AG04449 (cell line): ENCODE measurements around the gene ZNF547.

Experiments used
- CTCF ChIA-PET: fragments of 350-600 bp; formaldehyde crosslinking; extraction: SDS; loops from one replicate; lab custom pipeline; 2021; ENCODE audit warnings: antibody characterized with exemption; lab: Yijun Ruan, JAX
- POLR2A ChIA-PET: fragments of 400-600, 350-600 bp; formaldehyde crosslinking; extraction: SDS; loops from one replicate; lab custom pipeline; 2020; ENCODE audit warnings: antibody characterized with exemption, inconsistent platforms; lab: Yijun Ruan, JAX
- DNase-seq: peaks from one replicate; pipeline ENCODE4 v3.0.0-alpha.2; 2010; ENCODE audit warnings: low read depth, low spot score
- H3K4me3 ChIP-seq: 2 replicates; pipeline ENCODE4 v1.5.1; 2011; ENCODE audit warnings: low read depth, mild to moderate bottlenecking, control low read depth, low read length
- CTCF ChIP-seq: IDR thresholded peaks from one replicate; pipeline ENCODE4 v1.5.1; 2011; ENCODE audit warnings: mild to moderate bottlenecking, moderate library complexity, low read length, control low read depth, inconsistent platforms; ENCODE audit not compliant: insufficient read depth; ENCODE audit errors: missing control alignments

Gene ZNF547

DNA sequence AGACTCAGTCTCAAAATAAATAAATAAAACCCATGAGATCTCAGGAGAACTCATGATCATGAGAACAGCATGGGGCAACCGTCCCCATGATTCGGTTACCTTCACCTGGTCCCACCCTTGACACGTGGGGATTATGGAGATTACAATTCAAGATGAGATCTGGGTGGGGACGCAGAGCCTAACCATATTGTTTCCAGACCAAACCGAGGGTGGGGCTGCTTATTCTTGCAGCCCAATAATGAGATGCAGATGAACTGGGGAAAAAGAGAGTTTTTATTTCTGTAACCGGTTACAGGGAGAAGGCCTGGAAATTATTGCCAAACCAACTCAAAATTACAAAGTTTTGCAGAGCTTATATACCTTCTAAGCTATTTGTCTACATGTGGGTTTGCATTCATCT, 12.8 kb downstream of the ZNF547 start:
- no peak for DNase-seq
- POLR2A ChIA-PET: no interaction called here
- TF ChIP-seq CTCF: no peak
- CTCF ChIA-PET: no interaction called here
- no peak overlapping the region for H3K4me3 ChIP-seq

GRCh38 chr19:57377498-57378146, 14.3 kb downstream of the ZNF547 start:
- no peak for TF ChIP-seq CTCF
- POLR2A ChIA-PET: no interaction called here
- CTCF ChIA-PET: interaction anchor here (1.0 kb wide), 1 partner anchor 10 kb away, joined by 5 read pairs; no protein-coding TSS in a partner anchor
- no peak overlapping the region for H3K4me3 ChIP-seq
- no peak for DNase-seq

- no peak for TF ChIP-seq CTCF
- ChIA-PET POLR2A (no interaction called here), CTCF (no interaction called here)
- no peak for DNase-seq
- H3K4me3 ChIP-seq: no peak overlapping the region
Observed at GRCh38 chr19:57380923-57381322, 17.6 kb downstream of the ZNF547 start.

- no peak overlapping the region for H3K4me3 ChIP-seq
- POLR2A ChIA-PET: no interaction called here
- CTCF ChIA-PET: no interaction called here
- no peak for DNase-seq
- no peak for TF ChIP-seq CTCF
Observed at GRCh38 chr19:57382806-57383488, 19.6 kb downstream of the ZNF547 start.

DNA sequence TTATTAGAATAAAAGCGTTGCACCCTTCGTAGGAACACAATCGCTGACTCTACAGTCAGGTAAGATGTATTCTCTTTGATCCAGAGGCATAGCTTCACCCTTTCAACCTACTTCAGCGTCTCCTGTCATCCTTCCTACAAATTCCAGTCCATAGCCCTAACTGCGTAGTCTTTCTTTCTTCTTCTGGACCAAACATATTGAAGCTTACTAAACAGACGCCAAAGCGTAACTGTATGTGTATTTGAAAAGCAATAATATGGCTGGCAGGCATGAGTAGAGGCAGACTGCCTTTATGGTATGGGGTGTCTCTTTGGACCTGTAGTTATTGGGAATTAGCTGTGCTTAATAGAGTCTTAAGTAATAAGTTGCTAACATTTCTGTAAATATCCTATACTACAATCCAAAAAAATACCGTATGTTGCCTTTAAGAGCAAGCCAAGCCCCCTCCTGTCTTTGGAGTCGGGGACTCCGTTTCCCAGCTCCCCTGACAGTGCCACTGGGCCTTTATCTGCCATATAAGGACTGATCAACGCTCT, 25.9 kb downstream of the ZNF547 start:
- H3K4me3 ChIP-seq: peak overlapping the region; percentile 9
- POLR2A ChIA-PET: interaction anchor here (0.6 kb wide), 2 partner anchors 26 to 27 kb away, joined by 3 to 4 read pairs; no protein-coding TSS in a partner anchor
- DNase-seq: no peak
- TF ChIP-seq CTCF: no peak
- CTCF ChIA-PET: interaction anchor here (0.6 to 1.5 kb wide), 4 partner anchors 15 to 878 kb away, joined by 3 to 7 read pairs (median 3); no protein-coding TSS in a partner anchor
